ENCODE results near the gene DHRS4. TPM values are rescaled to one million over a fixed set of nuclear protein-coding genes. Genes with fewer than 3 reads are reported as not detected.

DHRS4 gene
- total RNA-seq, 1 donor from 2014 or later, result 17.1 TPM

- DNase-seq (ENCODE audit: low spot score, unreplicated experiment), result no peak
- no peaks in the 10 kb centered on the region for H3K27me3 Mint-ChIP-seq
- H3K4me1 Mint-ChIP-seq (ENCODE audit: low read depth), result no peaks in the 10 kb centered on the region
- no peak overlapping the region for H3K27ac Mint-ChIP-seq
- H3K4me3 Mint-ChIP-seq (ENCODE audit: low read depth), result no peak overlapping the region
- H3K36me3 Mint-ChIP-seq (ENCODE audit: insufficient read depth), result peaks cover 2% of the 10 kb centered on the region
- TF ChIP-seq CTCF (IDR thresholded peaks at IDR 0.05; ENCODE audit: unreplicated experiment), result no peak
- no peaks in the 10 kb centered on the region for H3K9me3 Mint-ChIP-seq (ENCODE audit: low read depth)
Observed at GRCh38 chr14:23933742-23934128, 19.8 kb upstream of the DHRS4 start.

- no peak for DNase-seq (ENCODE audit: low spot score, unreplicated experiment)
- Mint-ChIP-seq H3K27ac (no peak overlapping the region), H3K27me3 (no peaks in the 10 kb centered on the region), H3K9me3 (ENCODE audit: low read depth) (peaks cover 3% of the 10 kb centered on the region), H3K4me3 (ENCODE audit: low read depth) (no peak overlapping the region), H3K4me1 (ENCODE audit: low read depth) (peaks cover 3% of the 10 kb centered on the region), H3K36me3 (ENCODE audit: insufficient read depth) (peaks cover 7% of the 10 kb centered on the region)
- TF ChIP-seq CTCF (IDR thresholded peaks at IDR 0.05; ENCODE audit: unreplicated experiment), result no peak
Observed at GRCh38 chr14:23935158-23935557, 18.4 kb upstream of the DHRS4 start.

GRCh38 chr14:23936084-23936829, 17.3 kb upstream of the DHRS4 start:
- peaks cover 13% of the 10 kb centered on the region for H3K36me3 Mint-ChIP-seq (ENCODE audit: insufficient read depth)
- DNase-seq (ENCODE audit: low spot score, unreplicated experiment), result no peak
- H3K4me1 Mint-ChIP-seq (ENCODE audit: low read depth), result peaks cover 3% of the 10 kb centered on the region
- no peaks in the 10 kb centered on the region for H3K27me3 Mint-ChIP-seq
- H3K27ac Mint-ChIP-seq, result no peak overlapping the region
- no peak overlapping the region for H3K4me3 Mint-ChIP-seq (ENCODE audit: low read depth)
- H3K9me3 Mint-ChIP-seq (ENCODE audit: low read depth), result peaks cover 6% of the 10 kb centered on the region
- no peak for TF ChIP-seq CTCF (IDR thresholded peaks at IDR 0.05; ENCODE audit: unreplicated experiment)

- no peak for TF ChIP-seq CTCF (IDR thresholded peaks at IDR 0.05; ENCODE audit: unreplicated experiment)
- Mint-ChIP-seq H3K9me3 (ENCODE audit: low read depth) (peaks cover 6% of the 10 kb centered on the region), H3K27me3 (no peaks in the 10 kb centered on the region), H3K36me3 (ENCODE audit: insufficient read depth) (peaks cover 13% of the 10 kb centered on the region), H3K4me3 (ENCODE audit: low read depth) (no peak overlapping the region), H3K4me1 (ENCODE audit: low read depth) (peaks cover 3% of the 10 kb centered on the region), H3K27ac (no peak overlapping the region)
- no peak for DNase-seq (ENCODE audit: low spot score, unreplicated experiment)
Observed at GRCh38 chr14:23937203-23937602, 16.4 kb upstream of the DHRS4 start.

GRCh38 chr14:23938823-23939222, 14.7 kb upstream of the DHRS4 start:
- Mint-ChIP-seq H3K27ac (no peak overlapping the region), H3K36me3 (ENCODE audit: insufficient read depth) (peaks cover 18% of the 10 kb centered on the region), H3K4me1 (ENCODE audit: low read depth) (peaks cover 3% of the 10 kb centered on the region), H3K4me3 (ENCODE audit: low read depth) (no peak overlapping the region), H3K27me3 (no peaks in the 10 kb centered on the region), H3K9me3 (ENCODE audit: low read depth) (peaks cover 14% of the 10 kb centered on the region)
- no peak for DNase-seq (ENCODE audit: low spot score, unreplicated experiment)
- TF ChIP-seq CTCF (IDR thresholded peaks at IDR 0.05; ENCODE audit: unreplicated experiment), result no peak

Data from progenitor cell of endocrine pancreas (in vitro differentiated cells).